Measurements from ENCODE around the gene TUBGCP6.

Gene TUBGCP6

DNA sequence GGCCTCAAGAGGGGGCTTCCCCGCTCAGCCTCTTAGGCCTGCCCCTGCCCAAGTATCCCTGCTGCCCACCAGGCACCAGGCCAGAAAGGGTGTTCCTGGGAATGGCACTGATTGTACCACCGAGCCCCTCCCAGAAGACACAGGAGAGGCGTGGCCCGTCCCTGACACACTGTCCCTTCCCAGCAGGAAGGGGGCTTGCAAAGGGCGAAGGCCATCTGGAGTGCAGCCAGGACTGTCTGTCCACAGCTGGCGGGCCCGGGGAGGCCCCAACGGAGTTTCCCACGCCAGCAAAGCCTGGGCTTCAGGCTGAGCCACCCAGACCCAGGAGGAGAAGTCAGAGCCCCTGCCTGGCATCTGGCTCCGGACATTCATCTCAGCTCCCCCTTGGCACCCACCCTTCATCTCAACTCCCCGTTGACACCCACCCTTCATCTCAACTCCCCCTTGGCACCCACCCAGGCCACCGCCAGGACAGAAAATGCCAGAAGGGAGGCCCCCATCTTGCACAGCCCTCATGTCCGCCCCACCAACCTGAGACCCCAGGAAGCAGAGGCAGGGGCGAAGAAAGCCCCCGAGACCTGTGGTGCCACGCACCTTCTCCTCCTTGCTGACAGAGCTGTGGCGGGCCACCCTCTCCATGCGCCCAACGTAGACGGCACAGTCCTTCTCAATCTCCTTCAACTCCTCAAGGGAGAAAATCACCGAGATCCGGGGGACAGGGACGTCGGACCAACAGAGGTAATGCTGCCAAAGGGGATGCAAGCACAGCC, 19.4 kb downstream of the TUBGCP6 start:
- ChIA-PET CTCF (no interaction called here), POLR2A (no interaction called here)
- DNase-seq (ENCODE audit: extremely low spot score): no peak
- TF ChIP-seq CTBP1 (IDR thresholded peaks at IDR 0.05; ENCODE audit: borderline replicate concordance) (no peak), SUZ12 (IDR thresholded peaks at IDR 0.05) (no peak), HDGF (IDR thresholded peaks at IDR 0.05; ENCODE audit: borderline replicate concordance) (no peak), ELF4 (IDR thresholded peaks at IDR 0.05) (no peak), ZNF384 (IDR thresholded peaks at IDR 0.05) (no peak), NFRKB (IDR thresholded peaks at IDR 0.05) (no peak), TARDBP (IDR thresholded peaks at IDR 0.05) (no peak), LEF1 (IDR thresholded peaks at IDR 0.05; ENCODE audit: borderline replicate concordance) (no peak), BHLHE40 (IDR thresholded peaks at IDR 0.05; ENCODE audit: borderline replicate concordance) (no peak), FOXA1 (IDR thresholded peaks at IDR 0.05) (no peak), FOXM1 (IDR thresholded peaks at IDR 0.05; ENCODE audit: borderline replicate concordance) (no peak), FOXK2 (IDR thresholded peaks at IDR 0.05) (no peak), ARNT (IDR thresholded peaks at IDR 0.05) (no peak), SP1 (IDR thresholded peaks at IDR 0.05) (no peak), L3MBTL2 (conservative IDR thresholded peaks at IDR 0.05) (no peak)
- TF ChIP-seq, protein P1, sequence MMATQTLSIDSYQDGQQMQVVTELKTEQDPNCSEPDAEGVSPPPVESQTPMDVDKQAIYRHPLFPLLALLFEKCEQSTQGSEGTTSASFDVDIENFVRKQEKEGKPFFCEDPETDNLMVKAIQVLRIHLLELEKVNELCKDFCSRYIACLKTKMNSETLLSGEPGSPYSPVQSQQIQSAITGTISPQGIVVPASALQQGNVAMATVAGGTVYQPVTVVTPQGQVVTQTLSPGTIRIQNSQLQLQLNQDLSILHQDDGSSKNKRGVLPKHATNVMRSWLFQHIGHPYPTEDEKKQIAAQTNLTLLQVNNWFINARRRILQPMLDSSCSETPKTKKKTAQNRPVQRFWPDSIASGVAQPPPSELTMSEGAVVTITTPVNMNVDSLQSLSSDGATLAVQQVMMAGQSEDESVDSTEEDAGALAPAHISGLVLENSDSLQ (IDR thresholded peaks at IDR 0.05): no peak

DNA sequence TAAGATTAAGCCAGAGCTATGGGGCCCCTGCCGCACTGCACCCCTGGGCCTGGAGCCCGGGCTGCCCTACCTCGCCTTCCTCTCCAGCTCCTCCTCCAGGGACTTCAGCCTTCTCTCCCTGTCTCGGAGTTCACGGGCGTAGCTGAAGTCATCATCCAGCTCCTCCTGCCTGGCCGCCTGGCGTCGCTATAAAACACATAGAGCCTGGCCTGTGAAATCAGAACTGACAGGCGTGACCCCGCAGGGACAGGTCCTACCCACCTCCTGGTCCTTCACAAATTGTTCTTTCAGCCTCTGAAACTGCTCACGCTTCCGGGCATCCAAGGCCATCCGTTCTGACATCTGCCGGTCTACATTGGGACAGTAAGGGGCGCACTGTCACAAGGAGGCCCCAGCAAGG, 20.8 kb downstream of the TUBGCP6 start:
- TF ChIP-seq ZNF384 (IDR thresholded peaks at IDR 0.05) (no peak), SP1 (IDR thresholded peaks at IDR 0.05) (no peak), ELF4 (IDR thresholded peaks at IDR 0.05) (no peak), SUZ12 (IDR thresholded peaks at IDR 0.05) (no peak), LEF1 (IDR thresholded peaks at IDR 0.05; ENCODE audit: borderline replicate concordance) (no peak), TARDBP (IDR thresholded peaks at IDR 0.05) (no peak), L3MBTL2 (conservative IDR thresholded peaks at IDR 0.05) (no peak), FOXM1 (IDR thresholded peaks at IDR 0.05; ENCODE audit: borderline replicate concordance) (no peak), BHLHE40 (IDR thresholded peaks at IDR 0.05; ENCODE audit: borderline replicate concordance) (no peak)
- CTCF ChIA-PET: interaction anchor here (1.1 to 1.2 kb wide), 2 partner anchors 13 to 17 kb away, joined by 3 read pairs; no protein-coding TSS in a partner anchor
- POLR2A ChIA-PET: no interaction called here
- DNase-seq (ENCODE audit: extremely low spot score): no peak

DNA sequence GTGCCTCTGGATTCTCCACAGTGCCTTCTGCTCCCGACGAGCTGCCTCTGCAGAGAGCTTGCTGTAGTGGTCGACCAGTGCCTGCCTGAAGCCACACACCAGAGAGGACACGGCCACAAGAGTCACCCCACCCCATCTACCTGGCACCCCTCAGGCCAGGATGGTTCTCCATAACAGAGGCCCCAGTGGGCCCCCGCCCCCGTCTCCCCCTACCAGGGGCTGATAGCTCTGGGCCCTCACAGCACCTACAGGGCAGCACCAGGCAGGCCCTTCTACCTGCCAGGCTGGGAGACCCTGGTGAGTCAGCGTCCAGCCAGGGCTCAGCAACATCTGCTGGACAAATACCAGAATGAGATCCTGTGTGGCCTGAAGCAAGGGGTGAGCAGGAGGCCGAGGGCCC, 22.3 kb downstream of the TUBGCP6 start:
- ChIA-PET POLR2A (interaction anchor here (1.1 kb wide), 1 partner anchor 18 kb away, joined by 3 read pairs; no protein-coding TSS in a partner anchor), CTCF (no interaction called here)
- DNase-seq (ENCODE audit: extremely low spot score): no peak
- TF ChIP-seq SP1 (IDR thresholded peaks at IDR 0.05) (no peak), SUZ12 (IDR thresholded peaks at IDR 0.05) (no peak), ELF4 (IDR thresholded peaks at IDR 0.05) (no peak)

DNA sequence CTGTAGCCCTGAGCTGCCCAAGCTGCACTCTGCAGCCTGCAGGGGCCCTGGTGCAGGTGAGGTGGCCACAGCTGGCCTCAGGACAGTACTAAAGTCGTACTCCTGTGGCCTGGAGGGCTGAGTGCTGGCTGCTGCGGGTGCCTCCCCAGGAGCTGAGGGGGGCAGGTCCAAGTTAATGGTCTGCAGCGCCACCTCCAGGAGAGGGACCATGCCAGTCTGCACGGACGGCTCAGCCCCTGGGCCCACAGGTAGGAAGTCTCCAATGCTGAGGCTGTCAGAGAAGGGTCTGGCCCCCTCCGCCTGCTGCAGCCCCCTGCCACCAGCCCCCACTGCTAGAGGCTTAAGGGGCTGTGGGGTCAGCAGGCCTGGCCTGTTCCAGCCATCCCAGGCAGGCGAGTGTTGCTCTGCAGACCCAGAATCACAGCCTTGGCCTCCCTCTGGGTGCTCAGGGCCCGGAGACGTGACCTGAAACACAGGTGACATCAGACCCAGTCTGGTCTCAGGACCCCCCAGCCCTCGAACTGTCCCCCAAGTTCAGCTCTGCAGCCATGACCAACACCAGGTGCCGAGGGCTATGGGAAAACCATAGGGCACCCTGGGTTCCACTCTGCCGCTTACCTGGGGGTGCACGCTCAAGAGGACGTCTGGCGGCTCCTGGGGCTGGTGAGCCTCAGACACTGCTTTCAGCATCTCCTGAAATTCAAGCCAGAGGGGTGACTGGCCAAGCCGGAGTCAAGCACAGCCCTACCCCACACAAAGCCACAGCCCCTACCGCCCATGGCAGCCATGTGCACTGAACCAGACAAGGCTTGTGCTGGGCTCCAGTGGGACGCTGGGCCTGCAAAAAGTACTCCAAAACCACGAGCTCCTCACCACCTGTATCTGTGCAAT, 23.2 kb downstream of the TUBGCP6 start:
- TF ChIP-seq CTBP1 (IDR thresholded peaks at IDR 0.05; ENCODE audit: borderline replicate concordance) (no peak), SP1 (IDR thresholded peaks at IDR 0.05) (no peak), FOXA1 (IDR thresholded peaks at IDR 0.05) (no peak), BHLHE40 (IDR thresholded peaks at IDR 0.05; ENCODE audit: borderline replicate concordance) (no peak), SUZ12 (IDR thresholded peaks at IDR 0.05) (no peak), ARNT (IDR thresholded peaks at IDR 0.05) (no peak), HDGF (IDR thresholded peaks at IDR 0.05; ENCODE audit: borderline replicate concordance) (no peak), FOXM1 (IDR thresholded peaks at IDR 0.05; ENCODE audit: borderline replicate concordance) (no peak), ELF4 (IDR thresholded peaks at IDR 0.05) (no peak), LEF1 (IDR thresholded peaks at IDR 0.05; ENCODE audit: borderline replicate concordance) (no peak), FOXK2 (IDR thresholded peaks at IDR 0.05) (no peak), TARDBP (IDR thresholded peaks at IDR 0.05) (no peak), ZNF384 (IDR thresholded peaks at IDR 0.05) (no peak), NFRKB (IDR thresholded peaks at IDR 0.05) (no peak), L3MBTL2 (conservative IDR thresholded peaks at IDR 0.05) (no peak)
- TF ChIP-seq, protein P1 (IDR thresholded peaks at IDR 0.05): no peak
- ChIA-PET POLR2A (interaction anchor here (1.1 kb wide), 1 partner anchor 18 kb away, joined by 3 read pairs; no protein-coding TSS in a partner anchor), CTCF (interaction anchor here (0.8 kb wide), 1 partner anchor 73 kb away, joined by 3 read pairs; no protein-coding TSS in a partner anchor)
- no peak for DNase-seq (ENCODE audit: extremely low spot score)

DNA sequence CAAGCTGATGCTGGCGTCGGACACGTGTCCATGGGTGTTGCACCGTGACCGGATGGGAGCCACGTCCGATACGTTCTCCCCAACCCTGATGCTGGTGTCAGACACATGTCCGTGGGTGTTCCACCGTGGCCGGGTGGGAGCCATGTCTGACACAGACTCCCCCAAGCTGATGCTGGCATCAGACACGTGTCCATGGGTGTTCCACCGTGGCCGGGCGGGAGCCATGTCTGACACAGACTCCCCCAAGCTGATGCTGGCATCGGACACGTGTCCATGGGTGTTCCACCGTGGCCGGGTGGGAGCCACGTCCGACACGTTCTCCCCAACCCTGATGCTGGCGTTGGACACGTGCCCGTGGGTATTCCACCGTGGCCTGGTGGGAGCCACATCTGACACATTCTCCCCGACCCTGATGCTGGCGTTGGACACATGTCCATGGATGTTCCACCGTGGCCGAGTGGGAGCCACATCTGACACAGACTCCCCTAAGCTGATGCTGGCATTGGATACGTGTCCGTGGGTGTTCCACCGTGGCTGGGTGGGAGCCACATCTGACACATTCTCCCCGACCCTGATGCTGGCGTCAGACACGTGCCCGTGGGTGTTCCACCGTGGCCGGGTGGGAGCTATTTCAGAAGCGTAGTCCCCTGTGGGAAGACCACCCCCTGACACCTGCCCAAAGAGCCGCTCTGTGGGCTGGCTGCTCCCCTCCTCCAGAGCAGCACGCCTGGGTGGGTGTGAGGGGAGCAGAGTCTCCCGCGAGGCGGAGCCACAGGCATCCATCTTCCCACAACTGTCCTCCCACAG, 24.0 kb downstream of the TUBGCP6 start:
- no peak for DNase-seq (ENCODE audit: extremely low spot score)
- CTCF ChIA-PET: interaction anchor here (0.8 kb wide), 1 partner anchor 72 kb away, joined by 3 read pairs; no protein-coding TSS in a partner anchor
- POLR2A ChIA-PET: no interaction called here
- TF ChIP-seq LEF1 (IDR thresholded peaks at IDR 0.05; ENCODE audit: borderline replicate concordance) (no peak), ARNT (IDR thresholded peaks at IDR 0.05) (no peak)
